Epithelial cell of proximal tubule (primary cell): ENCODE measurements around the gene PIK3CD. TPM values are rescaled to one million over a fixed set of nuclear protein-coding genes. Genes with fewer than 3 reads are reported as not detected.

Source experiments
- DNase-seq: peaks from one replicate; pipeline ENCODE4 v3.0.0-alpha.2; 2011; ENCODE audit warnings: low read depth
- H3K4me3 ChIP-seq: 2 replicates; pipeline ENCODE4 v1.5.1; 2011; ENCODE audit warnings: low read depth, mild to moderate bottlenecking, low read length
- total RNA-seq: library from RNA; depleted of rRNA; stranded (reverse); fragments of >200 nt; gene quantifications from 2 replicates; pipeline ENCODE4 v1.2.3, GENCODE V29; 2015
- TF ChIP-seq, protein P1 (sequence below): conservative IDR thresholded peaks from 2 replicates; pipeline ENCODE4 v1.5.1; 2012; ENCODE audit warnings: low read depth, mild to moderate bottlenecking, low read length

The PIK3CD gene
- total RNA-seq, 1 donor from 2014 or later: 24.5 TPM

DNA sequence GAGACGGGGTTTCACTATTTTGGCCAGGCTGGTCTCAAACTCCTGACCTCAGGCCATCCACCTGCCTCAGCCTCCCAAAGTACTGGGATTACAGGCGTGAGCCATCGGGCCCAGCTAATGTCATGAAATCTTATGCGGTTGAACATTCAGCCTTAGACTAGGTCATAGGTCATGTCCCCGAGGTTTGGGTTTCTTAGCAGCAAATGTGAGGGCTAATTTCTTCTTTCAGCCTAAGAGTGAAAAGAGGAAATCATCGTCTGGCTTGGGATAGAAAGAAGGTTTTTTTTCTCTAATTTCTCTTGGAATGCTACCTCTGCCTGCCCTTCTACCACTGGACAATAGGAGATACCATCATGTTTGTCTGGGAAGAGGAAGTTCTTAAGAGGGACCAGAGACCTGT lies 18.0 kb upstream of the PIK3CD start:
- H3K4me3 ChIP-seq: no peak overlapping the region
- no peak for DNase-seq
- TF ChIP-seq, protein P1, sequence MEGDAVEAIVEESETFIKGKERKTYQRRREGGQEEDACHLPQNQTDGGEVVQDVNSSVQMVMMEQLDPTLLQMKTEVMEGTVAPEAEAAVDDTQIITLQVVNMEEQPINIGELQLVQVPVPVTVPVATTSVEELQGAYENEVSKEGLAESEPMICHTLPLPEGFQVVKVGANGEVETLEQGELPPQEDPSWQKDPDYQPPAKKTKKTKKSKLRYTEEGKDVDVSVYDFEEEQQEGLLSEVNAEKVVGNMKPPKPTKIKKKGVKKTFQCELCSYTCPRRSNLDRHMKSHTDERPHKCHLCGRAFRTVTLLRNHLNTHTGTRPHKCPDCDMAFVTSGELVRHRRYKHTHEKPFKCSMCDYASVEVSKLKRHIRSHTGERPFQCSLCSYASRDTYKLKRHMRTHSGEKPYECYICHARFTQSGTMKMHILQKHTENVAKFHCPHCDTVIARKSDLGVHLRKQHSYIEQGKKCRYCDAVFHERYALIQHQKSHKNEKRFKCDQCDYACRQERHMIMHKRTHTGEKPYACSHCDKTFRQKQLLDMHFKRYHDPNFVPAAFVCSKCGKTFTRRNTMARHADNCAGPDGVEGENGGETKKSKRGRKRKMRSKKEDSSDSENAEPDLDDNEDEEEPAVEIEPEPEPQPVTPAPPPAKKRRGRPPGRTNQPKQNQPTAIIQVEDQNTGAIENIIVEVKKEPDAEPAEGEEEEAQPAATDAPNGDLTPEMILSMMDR: no peak

DNA sequence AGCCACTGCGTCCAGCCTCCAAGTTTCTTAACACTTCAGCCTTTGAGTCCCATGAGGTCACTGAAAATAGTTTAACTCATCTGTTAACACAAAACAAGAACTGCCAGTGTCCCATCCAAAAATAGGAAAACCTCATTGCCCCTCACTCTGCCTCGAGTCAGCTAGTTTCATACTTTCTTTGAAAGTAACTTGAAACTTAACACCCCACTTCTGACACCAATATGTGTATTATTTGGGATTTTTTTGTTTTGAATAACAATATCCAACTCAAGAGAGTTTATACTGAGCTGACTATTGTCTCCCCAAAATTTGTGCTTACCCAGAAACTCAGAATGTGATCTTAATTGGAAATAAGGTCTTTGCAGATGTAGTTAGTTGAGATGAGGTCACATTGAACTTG lies 16.9 kb upstream of the PIK3CD start:
- no peak for DNase-seq
- TF ChIP-seq, protein P1: no peak
- H3K4me3 ChIP-seq: no peak overlapping the region

DNA sequence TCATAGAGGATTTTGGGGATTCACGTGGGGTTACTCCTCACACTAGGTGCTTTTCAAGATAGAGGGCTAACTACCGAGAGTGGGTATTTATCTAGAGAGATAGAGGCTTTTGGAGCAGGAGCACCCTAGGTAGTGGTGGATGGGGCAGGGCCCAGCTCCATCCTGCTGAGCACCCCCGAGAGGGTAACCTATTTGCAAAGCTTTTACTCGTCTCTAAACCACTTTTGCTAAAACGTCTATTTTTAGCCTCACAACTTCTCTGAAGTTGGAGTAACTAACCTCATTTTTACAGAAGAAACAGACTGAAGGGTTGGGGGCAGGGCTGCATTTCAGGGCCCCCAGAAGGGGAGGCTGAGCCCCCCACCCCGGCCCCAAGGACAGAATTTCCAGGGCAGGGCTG lies 12.3 kb upstream of the PIK3CD start:
- no peak overlapping the region for H3K4me3 ChIP-seq
- no peak for DNase-seq
- TF ChIP-seq, protein P1: no peak

DNA sequence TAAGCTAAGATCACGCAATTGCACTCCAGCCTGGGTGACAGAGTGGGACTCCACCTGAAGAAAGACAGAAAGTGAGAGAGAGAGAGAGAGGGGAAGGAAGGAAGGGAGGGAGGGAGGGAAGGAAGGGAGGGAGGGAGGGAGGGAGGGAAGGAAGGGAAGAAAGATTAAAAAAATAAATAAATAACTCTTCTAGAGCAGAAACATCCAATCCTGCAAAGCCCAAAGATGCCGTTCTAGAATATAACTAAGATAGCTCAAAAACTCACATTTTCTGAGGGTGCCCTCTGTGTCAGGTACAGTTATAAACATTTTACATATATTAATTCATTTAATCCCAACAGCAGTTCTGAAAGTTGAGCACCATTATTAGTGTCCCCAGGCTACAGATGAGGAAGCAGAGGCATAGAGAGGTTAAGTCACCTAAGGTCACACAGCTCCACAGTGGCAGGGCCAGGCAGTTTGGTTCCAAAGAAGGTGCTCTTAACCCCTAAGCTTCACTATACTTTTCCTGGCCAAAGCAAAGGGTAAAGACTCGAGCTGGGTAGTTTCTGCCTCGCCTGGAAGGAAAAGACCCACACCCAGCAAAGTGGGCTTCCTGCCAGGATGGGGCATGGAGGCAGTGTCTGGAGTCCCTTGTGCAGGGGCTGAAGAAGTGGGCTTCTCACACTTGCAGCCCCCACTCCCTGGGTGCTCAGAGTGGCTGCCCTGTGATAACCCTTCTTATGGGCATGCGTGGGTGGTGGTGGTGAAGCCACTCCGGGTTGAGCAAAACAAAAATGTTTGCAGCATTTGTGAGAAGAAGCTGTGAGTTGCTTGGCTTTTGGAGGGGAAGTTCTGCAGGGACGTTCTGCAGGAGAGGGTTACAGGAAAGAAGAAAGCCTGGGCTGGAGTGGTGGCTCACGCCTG lies 7.9 kb upstream of the PIK3CD start:
- no peak overlapping the region for H3K4me3 ChIP-seq
- TF ChIP-seq, protein P1: no peak
- DNase-seq: no peak

DNA sequence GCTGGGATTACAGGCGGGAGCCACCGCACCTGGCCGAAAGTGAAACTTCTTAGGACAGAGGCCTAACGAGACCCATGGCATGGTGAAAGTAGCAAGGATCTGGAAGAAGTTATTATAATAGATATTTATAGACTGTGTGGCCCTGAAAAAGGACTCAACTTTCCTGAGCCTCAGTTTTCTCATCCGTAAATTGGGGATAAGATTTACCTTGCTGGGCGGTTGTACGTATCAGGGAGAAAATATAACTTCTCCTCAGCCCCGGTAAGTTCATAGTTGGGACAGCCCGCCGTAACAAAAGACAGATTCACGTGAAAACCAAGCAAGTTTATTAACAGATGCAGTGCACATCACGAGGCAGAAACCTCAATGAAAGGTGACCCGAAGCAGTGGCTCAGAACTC lies 5.5 kb upstream of the PIK3CD start:
- TF ChIP-seq, protein P1: no peak
- DNase-seq: no peak
- no peak overlapping the region for H3K4me3 ChIP-seq

DNA sequence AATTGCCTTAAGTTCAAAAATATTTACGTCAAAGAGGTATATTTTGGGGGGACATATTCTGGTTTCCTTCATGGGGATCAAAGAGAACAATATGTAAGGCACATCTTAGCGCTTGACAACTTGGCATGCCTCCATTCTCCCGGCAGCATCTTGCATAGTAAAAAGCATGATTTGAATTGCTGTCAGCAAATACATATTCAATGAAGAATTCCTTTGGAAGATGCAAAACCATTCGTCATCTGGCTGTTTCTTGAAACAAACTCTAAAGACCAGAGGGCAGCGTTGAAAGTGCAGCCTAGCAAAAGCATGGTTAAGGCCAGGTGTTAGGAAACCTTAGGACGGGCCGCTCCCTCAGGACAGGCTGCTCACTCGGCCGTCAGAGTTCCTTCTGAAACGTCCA lies 3.4 kb upstream of the PIK3CD start:
- H3K4me3 ChIP-seq: no peak overlapping the region
- DNase-seq: no peak

More for the DNA sequence above, 3.4 kb upstream of the PIK3CD start:
- TF ChIP-seq, protein P1: no peak
